RWPE1 (cell line): ENCODE data around the gene BCAT1.
"Not testable (repeated sequence)": the region's sequence is repeated elsewhere in the genome, so short reads cannot be mapped to it uniquely, and the experiment has no call there.

Source experiments
- CTCF ChIA-PET: fragments of 350-600 bp; sonication (Branson Sonifier 250); formaldehyde crosslinking; extraction: SDS; loops from one replicate; lab custom pipeline; 2021; lab: Yijun Ruan, JAX
- POLR2A ChIA-PET: fragments of 400-600 bp; formaldehyde crosslinking; extraction: SDS; loops from one replicate; lab custom pipeline; 2020; ENCODE audit warnings: antibody characterized with exemption; ENCODE audit not compliant: low non-redundant PET; lab: Yijun Ruan, JAX
- DNase-seq: peaks from one replicate; pipeline ENCODE4 v3.0.0; 2012; ENCODE audit warnings: low spot score
- H3K27ac ChIP-seq: fragments of 450-650 bp; 2 replicates; pipeline ENCODE4 v1.5.1; 2017
- TF ChIP-seq, protein P1 (sequence below): fragments of 450-650 bp; conservative IDR thresholded peaks from 2 replicates; pipeline ENCODE4 v1.5.1; 2017; ENCODE audit warnings: low read depth, mild to moderate bottlenecking

The BCAT1 gene

GRCh38 chr12:24911271-24911791 is 37.6 kb downstream of the BCAT1 start:
- DNase-seq, result no peak
- no peak overlapping the region for H3K27ac ChIP-seq
- POLR2A ChIA-PET, result no interaction called here
- CTCF ChIA-PET, result no interaction called here
- TF ChIP-seq, protein P1, sequence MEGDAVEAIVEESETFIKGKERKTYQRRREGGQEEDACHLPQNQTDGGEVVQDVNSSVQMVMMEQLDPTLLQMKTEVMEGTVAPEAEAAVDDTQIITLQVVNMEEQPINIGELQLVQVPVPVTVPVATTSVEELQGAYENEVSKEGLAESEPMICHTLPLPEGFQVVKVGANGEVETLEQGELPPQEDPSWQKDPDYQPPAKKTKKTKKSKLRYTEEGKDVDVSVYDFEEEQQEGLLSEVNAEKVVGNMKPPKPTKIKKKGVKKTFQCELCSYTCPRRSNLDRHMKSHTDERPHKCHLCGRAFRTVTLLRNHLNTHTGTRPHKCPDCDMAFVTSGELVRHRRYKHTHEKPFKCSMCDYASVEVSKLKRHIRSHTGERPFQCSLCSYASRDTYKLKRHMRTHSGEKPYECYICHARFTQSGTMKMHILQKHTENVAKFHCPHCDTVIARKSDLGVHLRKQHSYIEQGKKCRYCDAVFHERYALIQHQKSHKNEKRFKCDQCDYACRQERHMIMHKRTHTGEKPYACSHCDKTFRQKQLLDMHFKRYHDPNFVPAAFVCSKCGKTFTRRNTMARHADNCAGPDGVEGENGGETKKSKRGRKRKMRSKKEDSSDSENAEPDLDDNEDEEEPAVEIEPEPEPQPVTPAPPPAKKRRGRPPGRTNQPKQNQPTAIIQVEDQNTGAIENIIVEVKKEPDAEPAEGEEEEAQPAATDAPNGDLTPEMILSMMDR, result no peak

DNA sequence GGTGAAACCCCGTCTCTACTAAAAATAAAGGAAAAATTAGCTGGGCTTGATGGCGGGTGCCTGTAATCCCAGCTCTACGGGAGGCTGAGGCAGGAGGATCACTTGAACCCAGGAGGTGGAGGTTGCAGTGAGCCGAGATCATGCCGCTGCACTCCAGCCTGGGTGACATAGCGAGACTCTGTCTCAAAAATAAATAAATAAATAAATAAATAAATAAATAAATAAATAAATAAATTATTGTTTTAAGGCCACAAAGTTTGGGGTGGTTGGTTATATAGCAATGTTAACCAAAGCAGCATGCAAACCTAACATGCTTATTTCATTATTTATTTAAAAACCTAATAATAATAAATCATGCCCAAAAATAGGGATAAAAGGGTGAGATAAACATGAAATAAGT is 38.7 kb downstream of the BCAT1 start:
- CTCF ChIA-PET, DNase-seq, H3K27ac ChIP-seq, POLR2A ChIA-PET: not testable (repeated sequence)

GRCh38 chr12:24909667-24910066 is 39.2 kb downstream of the BCAT1 start:
- ChIA-PET POLR2A (no interaction called here), CTCF (no interaction called here)
- H3K27ac ChIP-seq, result no peak overlapping the region
- TF ChIP-seq, protein P1, result no peak
- DNase-seq, result no peak

- ChIA-PET CTCF (no interaction called here), POLR2A (no interaction called here)
- TF ChIP-seq, protein P1, result no peak
- DNase-seq, result no peak
- H3K27ac ChIP-seq, result no peak overlapping the region
These were observed 41.4 kb downstream of the BCAT1 start for GRCh38 chr12:24907464-24907863.

DNA sequence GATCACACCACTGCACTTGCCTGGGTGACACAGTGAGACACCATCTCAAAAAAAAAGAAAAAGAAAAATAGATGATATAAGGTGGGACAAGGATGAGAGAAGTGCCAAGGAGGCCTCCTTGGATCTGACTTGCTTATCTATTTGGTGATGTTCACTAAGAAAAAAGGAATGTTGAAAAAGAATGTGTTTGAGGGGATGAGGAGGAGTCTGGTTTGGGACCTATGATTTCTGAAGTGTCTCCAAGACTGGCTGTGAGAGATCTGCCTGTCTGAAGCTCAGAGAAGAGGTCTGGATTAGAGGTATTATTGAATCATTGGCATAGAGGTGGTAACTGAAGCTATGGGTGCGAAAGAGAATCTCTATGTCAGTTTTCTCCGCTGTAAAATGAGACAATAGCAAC is 42.8 kb downstream of the BCAT1 start:
- no peak overlapping the region for H3K27ac ChIP-seq
- CTCF ChIA-PET, result no interaction called here
- DNase-seq, result no peak

DNA sequence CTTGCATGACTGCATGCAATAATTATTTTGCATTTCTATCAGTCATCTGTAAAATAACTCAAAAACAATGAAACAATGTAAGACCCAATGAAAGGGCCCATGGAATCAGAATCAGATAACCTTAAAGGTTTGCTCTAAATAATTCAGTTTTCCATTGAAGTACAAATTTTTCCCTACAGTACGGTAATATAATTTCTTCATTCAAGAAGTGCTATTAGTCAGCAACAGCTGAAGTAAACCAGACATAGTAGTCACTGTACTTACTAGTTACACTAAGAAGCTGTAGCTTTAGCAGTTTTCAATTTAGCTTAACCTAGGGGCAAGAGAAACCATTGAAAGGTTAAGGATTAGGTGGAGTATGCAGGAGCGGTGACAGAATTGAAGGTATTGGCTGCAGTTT is 43.5 kb downstream of the BCAT1 start:
- TF ChIP-seq, protein P1, result no peak
- H3K27ac ChIP-seq, result no peak overlapping the region
- DNase-seq, result no peak
- CTCF ChIA-PET, result no interaction called here
- POLR2A ChIA-PET, result no interaction called here

More for the DNA sequence above, 42.8 kb downstream of the BCAT1 start:
- POLR2A ChIA-PET, result no interaction called here
- TF ChIP-seq, protein P1, result no peak

GRCh38 chr12:24904871-24905270 is 44.0 kb downstream of the BCAT1 start:
- POLR2A ChIA-PET, result no interaction called here
- no peak for DNase-seq
- CTCF ChIA-PET, result no interaction called here
- H3K27ac ChIP-seq, result no peak overlapping the region
- TF ChIP-seq, protein P1, result no peak
